B cell (primary cell): ENCODE data around the gene UBR2. TPM values are rescaled to one million over a fixed set of nuclear protein-coding genes. Genes with fewer than 3 reads are reported as not detected.
"Not testable (repeated sequence)": the region's sequence is repeated elsewhere in the genome, so short reads cannot be mapped to it uniquely, and the experiment has no call there.

ENCODE experiments used
- ATAC-seq: fragments of 200-7000 bp; cut with Tn5 transposase; one replicate; pipeline ENCODE4 v1.10.0; 2021; ENCODE audit warnings: low read depth, mild to moderate bottlenecking, moderate number of reproducible peaks, moderate library complexity
- CTCF ChIA-PET: fragments of 350-600 bp; sonication (Branson Sonifier 250); formaldehyde crosslinking; loops from one replicate; lab custom pipeline; 2021; ENCODE audit warnings: antibody characterized with exemption, inconsistent platforms; lab: Charles Lee
- POLR2A ChIA-PET: fragments of 350-600 bp; sonication (Branson Sonifier 250); formaldehyde crosslinking; loops from one replicate; lab custom pipeline; 2021; ENCODE audit warnings: antibody characterized with exemption; lab: Charles Lee
- DNase-seq: peaks from one replicate; pipeline ENCODE4 v3.0.0; 2013
- H2AFZ ChIP-seq: 2 replicates; pipeline ENCODE4 v1.6.1; 2012; ENCODE audit warnings: mild to moderate bottlenecking, low read depth, low read length; ENCODE audit not compliant: insufficient read depth, poor library complexity, severe bottlenecking
- H3K27ac ChIP-seq, 2 donors: 1 replicate in 1 of 2; 2 replicates in 1 of 2; pipeline ENCODE4 v1.5.1; 2012 to 2013; ENCODE audit warnings: low read length in 2 of 2, mild to moderate bottlenecking in 2 of 2, moderate library complexity in 1 of 2
- H3K27me3 ChIP-seq, 4 experiments: fragments of 200-600 bp in 1 of 4; sonication (generic) in 1 of 4; replicated peaks in 1 of 4; 1 replicate in 2 of 4; 2 replicates in 2 of 4; pipeline versions ENCODE4 v1.6.1 to v1.7.0; 2013 to 2016; ENCODE audit warnings: low read length in 3 of 4, mild to moderate bottlenecking in 2 of 4, mixed read lengths in 1 of 4, moderate library complexity in 1 of 4; ENCODE audit not compliant: insufficient read depth in 4 of 4, control insufficient read depth in 3 of 4; ENCODE audit errors: control extremely low read depth in 1 of 4
- H3K36me3 ChIP-seq, 2 experiments: replicated peaks in 1 of 2; 1 replicate in 1 of 2; 2 replicates in 1 of 2; pipeline versions ENCODE4 v1.6.1 to v1.7.1; 2013; ENCODE audit warnings: low read length in 1 of 2; ENCODE audit not compliant: insufficient read depth in 2 of 2, control insufficient read depth in 1 of 2; ENCODE audit errors: control extremely low read depth in 1 of 2, extremely low read depth in 1 of 2
- H3K4me1 ChIP-seq, 2 donors: fragments of 200-600 bp in 1 of 2; sonication (generic) in 1 of 2; 1 replicate in 1 of 2; 2 replicates in 1 of 2; pipeline versions ENCODE4 v1.5.1 to v1.6.1; 2013 to 2017; ENCODE audit warnings: low read length in 2 of 2; ENCODE audit not compliant: control insufficient read depth in 2 of 2, insufficient read depth in 2 of 2
- H3K4me2 ChIP-seq: replicated peaks from 2 replicates; pipeline ENCODE3; 2012; ENCODE audit warnings: mild to moderate bottlenecking, low read depth, low read length; ENCODE audit not compliant: poor library complexity, severe bottlenecking
- H3K4me3 ChIP-seq, 5 experiments: fragments of 200-600 bp in 1 of 5; sonication (generic) in 1 of 5; 1 replicate in 3 of 5; 2 replicates in 2 of 5; pipeline versions ENCODE4 v1.5.1 to v1.7.0; 2011 to 2016; ENCODE audit warnings: low read length in 4 of 5, mild to moderate bottlenecking in 4 of 5, low read depth in 2 of 5, control low read depth in 1 of 5, moderate library complexity in 1 of 5; ENCODE audit not compliant: insufficient read depth in 1 of 5; ENCODE audit errors: control extremely low read depth in 1 of 5, extremely low read depth in 1 of 5
- H3K79me2 ChIP-seq: fragments of 200-600 bp; sonication (generic); one replicate; pipeline ENCODE4 v1.6.0; 2016; ENCODE audit warnings: low read length; ENCODE audit not compliant: control insufficient read depth, insufficient read depth
- H3K9ac ChIP-seq: fragments of 200-600 bp; sonication (generic); 2 replicates; pipeline ENCODE4 v1.6.1; 2017; ENCODE audit warnings: mild to moderate bottlenecking, low read length, moderate library complexity
- H3K9me3 ChIP-seq, 3 donors: one replicate each; pipeline versions ENCODE4 v1.6.1 to v1.7.1; 2013; ENCODE audit warnings: low read length in 2 of 3; ENCODE audit not compliant: control insufficient read depth in 2 of 3, insufficient read depth in 1 of 3; ENCODE audit errors: control extremely low read depth in 1 of 3
- H4K20me1 ChIP-seq: 2 replicates; pipeline ENCODE4 v1.6.0; 2012; ENCODE audit warnings: mild to moderate bottlenecking, low read length; ENCODE audit not compliant: insufficient read depth, control insufficient read depth, poor library complexity, severe bottlenecking
- H3K27ac Mint-ChIP-seq: one replicate; pipeline ENCODE4 v1.8.0; 2021; ENCODE audit warnings: mixed read lengths
- H3K27me3 Mint-ChIP-seq: one replicate; pipeline ENCODE4 v1.8.0; 2021; ENCODE audit warnings: mixed read lengths
- H3K4me1 Mint-ChIP-seq: one replicate; pipeline ENCODE4 v1.8.0; 2021; ENCODE audit warnings: mixed read lengths
- H3K4me3 Mint-ChIP-seq: one replicate; pipeline ENCODE4 v1.8.0; 2021; ENCODE audit warnings: mixed read lengths
- H3K9me3 Mint-ChIP-seq: one replicate; pipeline ENCODE4 v1.8.0; 2022; ENCODE audit warnings: mixed read lengths; ENCODE audit not compliant: insufficient read depth
- CTCF ChIP-seq: fragments of 200-600 bp; IDR thresholded peaks from one replicate; pipeline ENCODE4 v1.8.0; 2022; ENCODE audit warnings: antibody characterized with exemption, mild to moderate bottlenecking
- EZH2 ChIP-seq: IDR thresholded peaks from 2 replicates; pipeline ENCODE4 v1.6.1; 2012; ENCODE audit warnings: borderline replicate concordance, low read depth, mild to moderate bottlenecking, moderate library complexity, low read length; ENCODE audit not compliant: insufficient read depth, poor library complexity, severe bottlenecking
- WGBS: methylation state at CpG from one replicate; pipeline ENCODE4 v1.1.5; 2013; ENCODE audit warnings: missing lambda C conversion rate; ENCODE audit not compliant: insufficient coverage; 5-methylcytosine and 5-hydroxymethylcytosine counted together
- intact Hi-C: fragments of 100-400 bp; cut with micrococcal nuclease; formaldehyde crosslinking; loops from one replicate; pipeline ENCODE4 v1.10.0; 2022
- polyA plus RNA-seq: library from polyadenylated mRNA; depleted of rRNA; stranded (reverse); fragments of >200 nt; gene quantifications from 2 replicates; pipeline ENCODE4 v1.2.3, GENCODE V29; 2012
- total RNA-seq, 2 donors: library from RNA; stranded (reverse); fragments of 120-200 nt in 1 of 2; gene quantifications; 1 replicate in 1 of 2; 2 replicates in 1 of 2; pipeline versions ENCODE4 v1.2.3 to v1.2.4, GENCODE V29; 2013 to 2022

UBR2 gene
- total and polyA plus RNA-seq, 2 donors (not counting 1 experiment from before 2014, with no cell fraction given): 9.7 to 56.2 TPM

- Histone ChIP-seq H3K4me2 (no peak overlapping the region), H3K4me1 (peaks cover 12 to 17% of the 10 kb centered on the region in 2 donors), H2AFZ (no peak overlapping the region), H3K9ac (no peak overlapping the region), H3K27me3 (no peaks in the 10 kb centered on the region), H3K4me3 (no peak overlapping the region), H3K79me2 (no peaks in the 10 kb centered on the region), H3K36me3 (no peaks in the 10 kb centered on the region), H3K27ac (no peak overlapping the region), H3K9me3 (no peaks in the 10 kb centered on the region), H4K20me1 (no peaks in the 10 kb centered on the region)
- ChIA-PET POLR2A (interaction anchor here (0.6 to 0.8 kb wide), 3 partner anchors 17 to 154 kb away, joined by 3 to 6 read pairs (median 3); partner anchors contain the start of gene TBCC), CTCF (interaction anchor here (0.6 to 2.3 kb wide), 6 partner anchors 18 to 819 kb away, joined by 3 to 16 read pairs (median 4); no protein-coding TSS in a partner anchor)
- H3K9me3 Mint-ChIP-seq: no peaks in the 10 kb centered on the region
- H3K27ac Mint-ChIP-seq: no peak overlapping the region
- intact Hi-C loops: loop anchor here (10.0 kb wide), 1 partner anchor 945 kb away; the partner anchor contains the start of genes PRICKLE4 and TOMM6
- ATAC-seq (no peak), DNase-seq (no peak)
- H3K4me1 Mint-ChIP-seq: peaks cover 19% of the 10 kb centered on the region
- no CpG with 5 or more reads among the region's 3 CpGs for WGBS
- H3K27me3 Mint-ChIP-seq: no peaks in the 10 kb centered on the region
- no peak overlapping the region for H3K4me3 Mint-ChIP-seq
- TF ChIP-seq EZH2: no peak
- no peak for TF ChIP-seq CTCF
These were observed 165.9 kb downstream of the UBR2 start for GRCh38 chr6:42729731-42730130.

DNA sequence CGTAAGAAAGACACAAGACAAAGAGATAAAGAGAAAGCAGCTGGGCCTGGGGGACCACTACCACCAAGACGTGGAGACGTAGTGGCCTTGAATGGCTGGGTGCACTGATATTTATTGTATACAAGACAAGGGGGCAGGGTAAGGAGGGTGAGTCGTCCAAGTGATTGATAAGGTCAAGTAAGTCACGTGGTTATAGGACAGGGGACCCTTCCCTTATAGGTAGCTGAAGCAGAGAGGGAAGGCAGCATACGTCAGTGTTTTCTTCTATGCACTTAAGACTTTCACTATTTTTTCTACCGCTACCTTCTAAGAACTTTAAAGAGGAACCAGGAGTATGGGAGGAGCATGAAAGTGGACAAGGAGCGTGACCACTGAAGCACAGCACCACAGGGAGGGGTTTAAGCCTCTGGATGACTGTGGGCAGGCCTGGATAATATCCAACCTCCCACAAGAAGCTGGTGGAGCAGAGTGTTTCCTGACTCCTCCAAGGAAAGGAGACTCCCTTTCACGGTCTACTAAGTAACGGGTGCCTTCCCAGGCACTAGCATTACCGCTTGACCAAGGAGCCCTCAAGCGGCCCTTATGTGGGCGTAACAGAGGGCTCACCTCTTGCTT lies 170.1 kb downstream of the UBR2 start:
- H3K27ac Mint-ChIP-seq, H3K27me3 Mint-ChIP-seq, H3K4me3 Mint-ChIP-seq, H3K4me2 ChIP-seq, CTCF ChIA-PET, H4K20me1 ChIP-seq, H3K4me1 ChIP-seq, H3K27ac ChIP-seq, H3K79me2 ChIP-seq, H3K9me3 Mint-ChIP-seq, H3K9me3 ChIP-seq, intact Hi-C loops, H3K27me3 ChIP-seq, ATAC-seq, H3K4me1 Mint-ChIP-seq, H3K9ac ChIP-seq, H2AFZ ChIP-seq, H3K4me3 ChIP-seq, DNase-seq, H3K36me3 ChIP-seq: not testable (repeated sequence)
- POLR2A ChIA-PET: interaction anchor here (1.1 kb wide), 1 partner anchor 12 kb away, joined by 5 read pairs; the partner anchor contains the start of gene TBCC
- WGBS: 87% methylated on average over 3 of the region's 13 CpGs
